22Rv1 (cell line): Measurements from ENCODE around the gene CCDC80.

ENCODE experiments used
- H3K27ac ChIP-seq: fragments of 450-650 bp; 2 replicates; pipeline ENCODE4 v1.5.1; 2017
- ZFX ChIP-seq: fragments of 450-650 bp; IDR thresholded peaks from 2 replicates; pipeline ENCODE4 v1.6.1; 2017; ENCODE audit warnings: antibody characterized with exemption, borderline replicate concordance
- TF ChIP-seq, protein P1 (sequence below): fragments of 450-650 bp; IDR thresholded peaks from 2 replicates; pipeline ENCODE4 v1.5.1; 2017; ENCODE audit warnings: mild to moderate bottlenecking

Gene CCDC80

DNA sequence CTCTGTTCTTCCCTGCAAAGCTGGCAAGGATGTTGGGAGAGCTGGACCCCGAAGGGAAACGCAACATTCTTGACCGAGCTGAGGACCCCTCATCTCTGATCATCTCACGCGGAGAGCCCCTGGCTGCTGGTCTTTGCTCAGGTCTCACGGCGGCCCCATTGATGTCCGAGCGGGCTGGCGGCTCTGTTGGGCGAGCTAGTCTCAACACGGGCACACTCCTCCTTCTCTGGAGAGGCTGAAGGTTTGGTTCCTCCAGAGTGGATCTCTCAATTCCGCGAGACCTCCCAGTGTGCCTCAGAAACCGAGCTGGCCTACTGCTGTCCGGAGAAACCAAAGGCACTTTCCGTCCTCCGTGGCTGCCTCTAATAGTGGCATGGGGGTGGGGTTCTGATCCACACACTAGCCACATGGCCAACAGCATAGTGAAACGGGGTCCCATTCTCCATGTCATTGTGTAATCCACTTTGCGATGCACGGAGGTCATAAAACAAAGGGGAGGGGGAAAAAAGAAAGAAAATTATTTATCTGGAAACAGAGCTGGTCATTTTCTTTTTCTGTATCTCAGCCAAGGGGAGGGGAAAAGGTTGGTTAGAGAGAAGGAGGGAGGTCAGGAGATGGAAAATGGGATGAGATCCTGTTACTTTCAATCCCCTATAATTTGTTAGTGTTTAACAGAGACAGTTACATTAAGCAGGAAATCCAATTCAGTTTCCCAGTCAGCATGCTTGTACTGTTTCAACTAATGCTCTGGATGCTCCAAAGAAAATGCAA, 1.3 kb downstream of the CCDC80 start:
- H3K27ac ChIP-seq, result peak overlapping the region; percentile 46; the same call in 1 of the 2 replicates
- TF ChIP-seq, protein P1, sequence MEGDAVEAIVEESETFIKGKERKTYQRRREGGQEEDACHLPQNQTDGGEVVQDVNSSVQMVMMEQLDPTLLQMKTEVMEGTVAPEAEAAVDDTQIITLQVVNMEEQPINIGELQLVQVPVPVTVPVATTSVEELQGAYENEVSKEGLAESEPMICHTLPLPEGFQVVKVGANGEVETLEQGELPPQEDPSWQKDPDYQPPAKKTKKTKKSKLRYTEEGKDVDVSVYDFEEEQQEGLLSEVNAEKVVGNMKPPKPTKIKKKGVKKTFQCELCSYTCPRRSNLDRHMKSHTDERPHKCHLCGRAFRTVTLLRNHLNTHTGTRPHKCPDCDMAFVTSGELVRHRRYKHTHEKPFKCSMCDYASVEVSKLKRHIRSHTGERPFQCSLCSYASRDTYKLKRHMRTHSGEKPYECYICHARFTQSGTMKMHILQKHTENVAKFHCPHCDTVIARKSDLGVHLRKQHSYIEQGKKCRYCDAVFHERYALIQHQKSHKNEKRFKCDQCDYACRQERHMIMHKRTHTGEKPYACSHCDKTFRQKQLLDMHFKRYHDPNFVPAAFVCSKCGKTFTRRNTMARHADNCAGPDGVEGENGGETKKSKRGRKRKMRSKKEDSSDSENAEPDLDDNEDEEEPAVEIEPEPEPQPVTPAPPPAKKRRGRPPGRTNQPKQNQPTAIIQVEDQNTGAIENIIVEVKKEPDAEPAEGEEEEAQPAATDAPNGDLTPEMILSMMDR, result no peak
- no peak for TF ChIP-seq ZFX

DNA sequence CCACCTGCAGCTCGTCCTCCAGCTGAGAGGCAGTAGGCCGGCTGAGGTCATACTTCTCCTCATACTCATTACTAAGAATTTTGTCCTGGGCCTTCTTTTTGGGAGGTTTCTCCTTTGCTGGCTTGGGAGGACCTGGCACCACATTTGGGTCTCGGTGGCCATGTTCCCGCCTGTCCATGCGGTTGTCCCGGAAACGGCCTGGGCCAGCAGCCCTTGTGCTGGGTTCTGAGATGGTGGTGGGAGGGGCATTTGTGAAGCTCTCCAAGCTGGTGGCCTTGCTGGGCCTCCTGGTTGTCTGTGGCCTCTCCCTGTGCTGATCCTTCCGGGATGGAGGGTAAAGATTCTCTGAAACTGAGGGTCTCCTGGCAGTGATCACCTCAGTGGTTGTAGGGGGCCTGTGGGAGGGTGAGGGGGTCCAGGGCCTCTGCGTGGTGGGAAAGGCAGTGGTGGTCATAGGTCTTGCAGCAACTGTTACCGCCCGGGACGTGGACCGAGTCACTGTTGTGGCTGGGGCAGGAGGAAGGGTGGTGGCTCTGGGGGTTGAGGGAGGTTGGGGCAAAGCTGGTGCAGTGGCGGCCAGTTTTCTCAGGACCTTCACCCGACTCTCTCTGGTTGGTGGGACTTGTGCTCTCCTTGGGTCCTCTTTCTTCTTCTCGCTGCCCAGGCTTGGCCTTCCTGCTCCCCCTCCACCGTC, 2.5 kb downstream of the CCDC80 start:
- no peak overlapping the region for H3K27ac ChIP-seq

DNA sequence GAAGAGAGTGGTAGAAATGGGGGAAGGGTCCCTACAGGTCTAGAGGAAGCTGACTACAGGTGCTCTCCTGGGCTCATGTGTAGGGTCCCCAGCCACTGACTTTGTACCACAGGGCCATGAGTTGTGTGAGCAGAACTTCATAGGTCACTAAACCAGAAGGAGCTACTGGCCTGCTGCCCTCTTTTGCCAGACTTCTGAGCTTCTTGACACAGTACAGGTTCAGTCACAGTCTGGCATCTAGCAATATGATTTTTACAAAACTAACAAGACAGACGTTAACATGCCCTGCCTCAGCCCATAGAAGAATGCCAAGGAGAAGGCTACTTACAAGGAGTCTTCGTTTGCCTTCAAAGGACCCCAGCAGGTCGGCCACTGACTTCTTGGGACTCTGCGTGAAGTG, 3.2 kb downstream of the CCDC80 start:
- no peak overlapping the region for H3K27ac ChIP-seq
- no peak for TF ChIP-seq ZFX
- TF ChIP-seq, protein P1, result no peak

More for the DNA sequence above, 2.5 kb downstream of the CCDC80 start:
- TF ChIP-seq, protein P1, result no peak
- no peak for TF ChIP-seq ZFX

DNA sequence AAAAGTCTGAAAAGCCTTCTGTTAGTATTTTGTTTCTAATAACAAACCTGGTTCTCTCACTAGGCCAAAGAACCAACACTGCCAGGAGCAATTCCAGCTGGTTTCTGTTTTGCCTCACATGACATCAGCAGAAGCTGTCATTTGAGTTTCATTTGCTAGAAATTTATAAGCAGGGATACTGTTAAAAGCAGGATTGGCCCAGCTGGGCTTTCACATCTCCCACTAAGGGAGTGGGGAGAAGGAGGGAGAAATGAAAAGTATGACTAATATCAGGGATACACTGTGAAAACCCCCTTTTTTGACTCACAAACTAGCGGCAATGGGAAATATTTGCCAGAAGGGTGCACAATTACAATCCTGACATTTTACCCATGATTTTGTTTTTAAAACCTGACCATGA, 5.3 kb downstream of the CCDC80 start:
- no peak for TF ChIP-seq ZFX
- TF ChIP-seq, protein P1, result no peak

DNA sequence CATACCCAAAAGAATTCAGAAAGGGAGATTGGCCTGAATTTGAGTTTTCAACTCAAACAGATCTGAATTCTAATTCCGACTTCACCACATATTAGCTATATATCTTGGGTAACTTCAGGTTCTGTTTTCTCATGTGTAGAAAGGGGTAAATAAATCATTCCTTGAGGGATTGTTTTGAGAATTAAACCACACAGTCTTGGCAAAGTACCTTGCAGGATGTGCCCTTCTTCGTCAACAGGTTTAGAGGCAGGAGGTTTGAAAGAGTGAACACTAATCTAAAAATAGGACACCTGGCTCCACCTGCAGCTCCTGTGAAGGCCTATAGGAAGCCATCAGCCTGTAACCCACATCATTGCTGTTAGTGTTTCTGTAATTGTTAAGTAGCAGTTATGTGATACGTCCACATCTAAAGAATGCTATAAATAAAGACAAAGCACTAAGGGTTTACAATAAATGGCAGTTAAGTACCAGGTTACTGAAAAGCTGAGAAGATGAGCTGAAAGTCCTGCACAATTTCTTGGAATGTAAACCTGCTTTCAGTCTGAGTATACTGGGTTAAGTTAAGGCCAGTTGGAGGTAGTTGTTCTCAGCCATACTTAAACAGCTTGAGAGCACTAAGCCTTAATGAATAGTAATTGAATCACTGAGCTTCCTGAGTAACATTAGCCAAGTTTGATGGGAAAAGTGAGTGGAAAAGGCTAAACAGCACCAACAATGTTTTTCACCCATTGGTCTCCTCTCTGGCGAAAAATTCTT, 6.0 kb downstream of the CCDC80 start:
- no peak overlapping the region for H3K27ac ChIP-seq
- TF ChIP-seq, protein P1, result no peak
- no peak for TF ChIP-seq ZFX

More for the DNA sequence above, 5.3 kb downstream of the CCDC80 start:
- H3K27ac ChIP-seq, result no peak overlapping the region

DNA sequence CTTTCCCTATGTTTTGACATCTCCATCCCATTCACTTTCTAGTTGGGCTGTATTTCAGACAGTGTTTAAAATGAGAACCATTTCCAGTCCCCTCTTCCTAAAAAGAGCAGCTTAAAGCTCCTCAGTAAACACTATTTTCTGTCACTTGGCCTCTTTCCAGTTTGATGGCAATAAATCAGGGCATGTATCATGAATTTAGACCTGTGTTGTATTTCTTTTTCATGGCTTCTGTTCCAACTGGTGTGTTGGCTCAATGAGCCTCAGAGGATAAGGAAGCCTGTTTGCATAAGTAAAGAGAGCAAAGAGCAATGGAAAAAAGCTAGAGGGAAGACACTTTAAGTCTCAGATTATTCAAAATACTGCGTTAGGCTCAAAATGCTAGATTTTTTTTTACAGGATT, 7.2 kb downstream of the CCDC80 start:
- H3K27ac ChIP-seq, result no peak overlapping the region
- TF ChIP-seq ZFX, result no peak
- TF ChIP-seq, protein P1, result no peak
